Endothelial cell of umbilical vein (primary cell): ENCODE results near the gene EMP2. TPM values are rescaled to one million over a fixed set of nuclear protein-coding genes. Genes with fewer than 3 reads are reported as not detected.

Experiments
- BruUV-seq: library from RNA; stranded (reverse); fragments of 400-500 nt; replicated peaks from 2 replicates; lab custom pipeline; 2021; lab: Mats Ljungman, UMichigan
- CTCF ChIA-PET: fragments of 300-600, 350-600 bp; sonication (Branson Sonifier 250); formaldehyde crosslinking; loops from one replicate; lab custom pipeline; 2021; ENCODE audit warnings: antibody characterized with exemption, inconsistent platforms; lab: Charles Lee
- POLR2A ChIA-PET: fragments of 300-600, 350-600 bp; sonication (Branson Sonifier 250); formaldehyde crosslinking; loops from one replicate; lab custom pipeline; 2021; ENCODE audit warnings: antibody characterized with exemption, inconsistent platforms; lab: Charles Lee
- DNase-seq: peaks from one replicate; pipeline ENCODE4 v3.0.0-alpha.2; 2011; ENCODE audit warnings: low read depth, low spot score
- FAIRE-seq: peaks from 2 replicates; lab custom pipeline; 2011; peaks lifted over from hg19 to GRCh38; lab: Jason Lieb, UNC
- H2AFZ ChIP-seq: 2 replicates; pipeline ENCODE4 v1.6.0; 2012; ENCODE audit warnings: low read depth, low read length, control low read depth, inconsistent platforms
- H3K27ac ChIP-seq: 2 replicates; pipeline ENCODE4 v1.5.1; 2011; ENCODE audit warnings: low read depth, mild to moderate bottlenecking, control low read depth, low read length, moderate library complexity; ENCODE audit not compliant: insufficient read depth
- H3K27me3 ChIP-seq, 2 experiments: 2 replicates each; pipeline versions ENCODE4 v1.6.0 to v1.6.1; 2011; ENCODE audit warnings: low read length in 2 of 2, mixed read lengths in 1 of 2; ENCODE audit not compliant: control insufficient read depth in 2 of 2, insufficient read depth in 2 of 2
- H3K36me3 ChIP-seq, 2 experiments: 2 replicates in 1 of 2; 3 replicates in 1 of 2; pipeline ENCODE4 v1.5.1; 2011; ENCODE audit warnings: low read length in 2 of 2, mild to moderate bottlenecking in 1 of 2, moderate library complexity in 1 of 2; ENCODE audit not compliant: control insufficient read depth in 2 of 2, insufficient read depth in 2 of 2; ENCODE audit errors: extremely low read depth in 1 of 2
- H3K4me1 ChIP-seq: 3 replicates; pipeline ENCODE4 v1.5.1; 2011; ENCODE audit warnings: mild to moderate bottlenecking, low read length; ENCODE audit not compliant: control insufficient read depth, insufficient read depth; ENCODE audit errors: extremely low read depth
- H3K4me2 ChIP-seq: 2 replicates; pipeline ENCODE4 v1.6.1; 2011; ENCODE audit warnings: low read length, control low read depth, mixed read lengths; ENCODE audit not compliant: insufficient read depth
- H3K4me3 ChIP-seq, 3 experiments: fragments of 200-600 bp in 1 of 3; sonication (generic), shearing (Covaris generic) in 1 of 3; replicated peaks in 1 of 3; 2 replicates each; pipeline ENCODE4 v1.5.1; 2011 to 2016; ENCODE audit warnings: control low read depth in 3 of 3, low read length in 3 of 3, mild to moderate bottlenecking in 2 of 3, inconsistent platforms in 1 of 3, low read depth in 1 of 3, moderate library complexity in 1 of 3; ENCODE audit not compliant: insufficient read depth in 1 of 3
- H3K79me2 ChIP-seq: 2 replicates; pipeline ENCODE4 v1.6.0; 2012; ENCODE audit warnings: low read length, inconsistent platforms; ENCODE audit not compliant: control insufficient read depth, insufficient read depth
- H3K9ac ChIP-seq: replicated peaks from 2 replicates; pipeline ENCODE3; 2011; ENCODE audit warnings: low read length, control low read depth; ENCODE audit not compliant: insufficient read depth; ENCODE audit errors: extremely low read depth
- H3K9me1 ChIP-seq: replicated peaks from 3 replicates; pipeline ENCODE4 v1.6.0; 2011; ENCODE audit warnings: mild to moderate bottlenecking, low read length; ENCODE audit not compliant: control insufficient read depth, insufficient read depth; ENCODE audit errors: extremely low read depth
- H3K9me3 ChIP-seq: replicated peaks from 2 replicates; pipeline ENCODE4 v1.5.1; 2012; ENCODE audit warnings: low read length, inconsistent platforms; ENCODE audit not compliant: control insufficient read depth, insufficient read depth
- H4K20me1 ChIP-seq: replicated peaks from 2 replicates; pipeline ENCODE3; 2011; ENCODE audit warnings: mild to moderate bottlenecking, low read length; ENCODE audit not compliant: control insufficient read depth, insufficient read depth; ENCODE audit errors: extremely low read depth
- EZH2 ChIP-seq: IDR thresholded peaks from 2 replicates; pipeline ENCODE4 v1.6.1; 2012; ENCODE audit warnings: borderline replicate concordance, low read depth, mild to moderate bottlenecking, moderate library complexity, low read length, inconsistent platforms; ENCODE audit not compliant: severe bottlenecking
- FOS ChIP-seq: IDR thresholded peaks from 2 replicates; pipeline ENCODE4 v1.6.1; 2011; ENCODE audit warnings: mild to moderate bottlenecking, low read length, moderate library complexity, borderline replicate concordance; ENCODE audit not compliant: insufficient read depth
- GATA2 ChIP-seq: IDR thresholded peaks from 2 replicates; pipeline ENCODE4 v1.7.0; 2011; ENCODE audit warnings: low read depth, mild to moderate bottlenecking, moderate library complexity, mixed read lengths, low read length; ENCODE audit not compliant: insufficient read length, insufficient read depth
- JUN ChIP-seq: IDR thresholded peaks from 2 replicates; pipeline ENCODE4 v1.6.1; 2011; ENCODE audit warnings: borderline replicate concordance, low read depth; ENCODE audit not compliant: insufficient read length, insufficient read depth
- MAX ChIP-seq: IDR thresholded peaks from 2 replicates; pipeline ENCODE4 v1.6.1; 2011; ENCODE audit not compliant: insufficient read depth, insufficient read length
- MYC ChIP-seq: IDR thresholded peaks from one replicate; pipeline ENCODE4 v1.6.1; 2011; ENCODE audit warnings: mild to moderate bottlenecking, low read depth, low read length
- POLR2A ChIP-seq: IDR thresholded peaks from 2 replicates; pipeline ENCODE4 v1.6.1; 2012; ENCODE audit warnings: low read depth, mild to moderate bottlenecking, control low read depth, low read length
- POLR2AphosphoS5 ChIP-seq: IDR thresholded peaks from 2 replicates; pipeline ENCODE4 v1.6.1; 2012; ENCODE audit warnings: low read depth, mild to moderate bottlenecking, control low read depth, low read length, moderate library complexity; ENCODE audit not compliant: insufficient read depth
- dilution Hi-C: fragments of 300-500 bp; cut with MboI; formaldehyde crosslinking; loops from one replicate; pipeline ENCODE4 v1.15.0; 2019; ENCODE audit warnings: low sequenced_read_pairs; ENCODE audit not compliant: extremely low pct_ligation_motif_present
- intact Hi-C: fragments of 100-400 bp; cut with micrococcal nuclease; formaldehyde crosslinking; loops from one replicate; pipeline ENCODE4 v1.10.0; 2022
- polyA plus RNA-seq, 4 experiments: library from polyadenylated mRNA; depleted of rRNA in 3 of 4; stranded (reverse) in 3 of 4; unstranded in 1 of 4; fragments of >200 nt; gene quantifications; 2 replicates each; pipeline versions ENCODE4 v1.2.1 to v1.2.3, GENCODE V29; 2011 to 2012; ENCODE audit warnings: missing spikeins in 1 of 4
- total RNA-seq: library from RNA; stranded (reverse); gene quantifications from 2 replicates; pipeline ENCODE4 v1.2.3, GENCODE V29; 2021
- TF ChIP-seq, protein P1 (sequence below), 2 donors: IDR thresholded peaks; 1 replicate in 1 of 2; 2 replicates in 1 of 2; pipeline ENCODE4 v1.5.1; 2011; ENCODE audit warnings: low read length in 2 of 2, mild to moderate bottlenecking in 2 of 2, moderate library complexity in 2 of 2, control low read depth in 1 of 2, inconsistent platforms in 1 of 2, low read depth in 1 of 2; ENCODE audit not compliant: insufficient read depth in 1 of 2; ENCODE audit errors: extremely low read depth in 1 of 2

The EMP2 gene
- total and polyA plus RNA-seq, 2 donors (not counting 3 experiments of a cell fraction or from before 2014, with no cell fraction given): 19.0 to 25.5 TPM

DNA sequence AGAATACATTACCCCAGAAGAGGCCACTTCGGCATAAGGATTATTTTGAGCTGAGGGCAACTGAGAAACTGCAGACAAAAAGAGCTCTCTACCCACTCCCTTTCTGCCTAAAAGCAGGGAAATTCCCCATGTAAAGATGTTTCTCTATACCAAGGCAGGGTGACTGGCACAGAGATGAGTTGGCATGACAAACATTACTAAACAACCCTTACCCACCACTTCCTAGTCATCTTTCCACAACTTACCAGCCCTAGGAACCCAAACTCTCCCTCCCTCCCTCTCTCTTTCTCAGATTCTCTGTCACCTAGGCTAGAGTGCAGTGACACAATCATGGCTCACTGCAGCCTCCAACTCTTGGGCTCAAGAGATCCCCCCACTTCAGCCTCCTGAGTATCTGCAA lies 68.6 kb downstream of the EMP2 start:
- Histone ChIP-seq H3K4me1 (no peaks in the 10 kb centered on the region), H3K9me3 (no peaks in the 10 kb centered on the region), H3K4me2 (no peak overlapping the region), H4K20me1 (no peaks in the 10 kb centered on the region), H3K9me1 (no peaks in the 10 kb centered on the region), H3K9ac (no peak overlapping the region), H3K4me3 (no peak overlapping the region), H3K27me3 (peaks cover 0 to 4% of the 10 kb centered on the region in 2 experiments), H2AFZ (no peak overlapping the region), H3K36me3 (no peaks in the 10 kb centered on the region), H3K79me2 (no peaks in the 10 kb centered on the region), H3K27ac (no peak overlapping the region)
- FAIRE-seq: no peak
- ChIA-PET POLR2A (no interaction called here), CTCF (interaction anchor here (1.2 kb wide), 2 partner anchors 8 to 226 kb away, joined by 3 to 5 read pairs; no protein-coding TSS in a partner anchor)
- TF ChIP-seq POLR2A (no peak), JUN (no peak), FOS (no peak), EZH2 (no peak), MYC (no peak), MAX (no peak), POLR2AphosphoS5 (no peak), GATA2 (no peak)
- TF ChIP-seq, protein P1, sequence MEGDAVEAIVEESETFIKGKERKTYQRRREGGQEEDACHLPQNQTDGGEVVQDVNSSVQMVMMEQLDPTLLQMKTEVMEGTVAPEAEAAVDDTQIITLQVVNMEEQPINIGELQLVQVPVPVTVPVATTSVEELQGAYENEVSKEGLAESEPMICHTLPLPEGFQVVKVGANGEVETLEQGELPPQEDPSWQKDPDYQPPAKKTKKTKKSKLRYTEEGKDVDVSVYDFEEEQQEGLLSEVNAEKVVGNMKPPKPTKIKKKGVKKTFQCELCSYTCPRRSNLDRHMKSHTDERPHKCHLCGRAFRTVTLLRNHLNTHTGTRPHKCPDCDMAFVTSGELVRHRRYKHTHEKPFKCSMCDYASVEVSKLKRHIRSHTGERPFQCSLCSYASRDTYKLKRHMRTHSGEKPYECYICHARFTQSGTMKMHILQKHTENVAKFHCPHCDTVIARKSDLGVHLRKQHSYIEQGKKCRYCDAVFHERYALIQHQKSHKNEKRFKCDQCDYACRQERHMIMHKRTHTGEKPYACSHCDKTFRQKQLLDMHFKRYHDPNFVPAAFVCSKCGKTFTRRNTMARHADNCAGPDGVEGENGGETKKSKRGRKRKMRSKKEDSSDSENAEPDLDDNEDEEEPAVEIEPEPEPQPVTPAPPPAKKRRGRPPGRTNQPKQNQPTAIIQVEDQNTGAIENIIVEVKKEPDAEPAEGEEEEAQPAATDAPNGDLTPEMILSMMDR (IDR thresholded peaks at IDR 0.05; ENCODE audit: extremely low read depth in 1 of 2, insufficient read depth in 1 of 2, low read depth in 1 of 2, low read length in 2 of 2): no peak
- intact Hi-C loops (no loop called here), dilution Hi-C loops (no loop called here)
- no peak for DNase-seq
- BruUV-seq: no TSS peak
